BJ (cell line): ENCODE measurements around the gene PTCHD1. TPM values are rescaled to one million over a fixed set of nuclear protein-coding genes. Genes with fewer than 3 reads are reported as not detected.

Experiments
- CTCF ChIA-PET: fragments of 350-600 bp; formaldehyde crosslinking; extraction: SDS; loops from one replicate; lab custom pipeline; 2021; ENCODE audit warnings: antibody characterized with exemption, inconsistent platforms; lab: Yijun Ruan, JAX
- POLR2A ChIA-PET: fragments of 300-600 bp; sonication (Branson Sonifier 250); formaldehyde crosslinking; extraction: SDS; loops from one replicate; lab custom pipeline; 2021; ENCODE audit warnings: antibody characterized with exemption; lab: Charles Lee
- DNase-seq: peaks from one replicate; pipeline ENCODE4 v3.0.0-alpha.2; 2011; ENCODE audit warnings: low read depth
- H3K27me3 ChIP-seq: 2 replicates; pipeline ENCODE4 v1.6.0; 2011; ENCODE audit warnings: low read length; ENCODE audit not compliant: control insufficient read depth, insufficient read depth
- H3K36me3 ChIP-seq: 2 replicates; pipeline ENCODE4 v1.5.1; 2011; ENCODE audit warnings: low read length; ENCODE audit not compliant: control insufficient read depth, insufficient read depth
- H3K4me3 ChIP-seq: 2 replicates; pipeline ENCODE4 v1.5.1; 2011; ENCODE audit warnings: low read depth, mild to moderate bottlenecking, control low read depth, low read length
- polyA plus RNA-seq: library from polyadenylated mRNA; depleted of rRNA; stranded (reverse); fragments of >200 nt; gene quantifications from 2 replicates; pipeline ENCODE4 v1.2.3, GENCODE V29; 2011
- TF ChIP-seq, protein P1 (sequence below): IDR thresholded peaks from 2 replicates; pipeline ENCODE4 v1.5.1; 2011; ENCODE audit warnings: low read depth, mild to moderate bottlenecking, control low read depth, inconsistent platforms, low read length, moderate library complexity; ENCODE audit not compliant: insufficient read depth

Gene PTCHD1
- polyA plus RNA-seq, 1 experiment: not detected

DNA sequence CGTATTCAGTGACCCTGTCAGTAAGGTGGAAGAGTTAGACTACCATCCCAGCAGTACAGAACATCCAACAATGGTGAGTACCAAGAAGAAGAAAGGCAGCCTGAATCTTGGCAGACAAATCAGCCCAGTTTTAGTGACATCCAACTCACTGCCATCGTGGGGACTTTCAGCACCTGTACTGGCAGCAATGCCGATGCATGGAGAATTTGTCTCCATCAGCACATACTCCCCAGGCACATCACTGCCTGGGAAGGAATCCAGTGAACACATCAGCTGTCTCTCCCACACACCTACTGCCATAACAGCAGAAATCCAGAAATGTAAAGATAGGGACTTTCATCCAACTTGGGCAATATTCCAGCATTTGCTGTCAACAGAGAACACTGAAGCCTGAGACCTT, 29.8 kb downstream of the PTCHD1 start:
- POLR2A ChIA-PET: no interaction called here
- TF ChIP-seq, protein P1, sequence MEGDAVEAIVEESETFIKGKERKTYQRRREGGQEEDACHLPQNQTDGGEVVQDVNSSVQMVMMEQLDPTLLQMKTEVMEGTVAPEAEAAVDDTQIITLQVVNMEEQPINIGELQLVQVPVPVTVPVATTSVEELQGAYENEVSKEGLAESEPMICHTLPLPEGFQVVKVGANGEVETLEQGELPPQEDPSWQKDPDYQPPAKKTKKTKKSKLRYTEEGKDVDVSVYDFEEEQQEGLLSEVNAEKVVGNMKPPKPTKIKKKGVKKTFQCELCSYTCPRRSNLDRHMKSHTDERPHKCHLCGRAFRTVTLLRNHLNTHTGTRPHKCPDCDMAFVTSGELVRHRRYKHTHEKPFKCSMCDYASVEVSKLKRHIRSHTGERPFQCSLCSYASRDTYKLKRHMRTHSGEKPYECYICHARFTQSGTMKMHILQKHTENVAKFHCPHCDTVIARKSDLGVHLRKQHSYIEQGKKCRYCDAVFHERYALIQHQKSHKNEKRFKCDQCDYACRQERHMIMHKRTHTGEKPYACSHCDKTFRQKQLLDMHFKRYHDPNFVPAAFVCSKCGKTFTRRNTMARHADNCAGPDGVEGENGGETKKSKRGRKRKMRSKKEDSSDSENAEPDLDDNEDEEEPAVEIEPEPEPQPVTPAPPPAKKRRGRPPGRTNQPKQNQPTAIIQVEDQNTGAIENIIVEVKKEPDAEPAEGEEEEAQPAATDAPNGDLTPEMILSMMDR: no peak
- DNase-seq: no peak
- no peaks in the 10 kb centered on the region for H3K27me3 ChIP-seq
- no peak overlapping the region for H3K4me3 ChIP-seq
- CTCF ChIA-PET: no interaction called here
- H3K36me3 ChIP-seq: no peaks in the 10 kb centered on the region

DNA sequence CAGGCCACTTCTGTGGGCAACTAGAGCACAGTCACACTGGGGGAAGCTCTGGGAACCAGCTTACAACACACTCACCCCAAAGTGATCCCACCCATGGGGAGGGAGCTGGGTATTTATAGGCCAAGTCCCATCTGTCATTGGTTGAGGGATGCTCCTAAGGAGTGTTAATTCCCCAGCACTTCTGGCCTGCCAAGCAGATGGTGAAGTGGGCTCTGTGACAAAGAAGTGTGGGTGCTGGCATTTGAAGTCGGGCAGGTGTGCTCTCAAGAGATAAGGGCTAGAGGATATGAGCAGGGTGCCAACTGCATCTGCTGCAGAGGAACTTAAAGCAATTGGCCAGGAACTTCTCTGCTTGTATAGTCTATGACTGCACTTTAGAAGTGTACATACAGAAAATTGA, 30.9 kb downstream of the PTCHD1 start:
- no peak overlapping the region for H3K4me3 ChIP-seq
- no peaks in the 10 kb centered on the region for H3K36me3 ChIP-seq
- POLR2A ChIA-PET: no interaction called here
- TF ChIP-seq, protein P1: no peak
- CTCF ChIA-PET: no interaction called here
- H3K27me3 ChIP-seq: no peaks in the 10 kb centered on the region
- DNase-seq: no peak

- TF ChIP-seq, protein P1: no peak
- DNase-seq: no peak
- no peaks in the 10 kb centered on the region for H3K27me3 ChIP-seq
- ChIA-PET POLR2A (no interaction called here), CTCF (no interaction called here)
- H3K36me3 ChIP-seq: no peaks in the 10 kb centered on the region
- no peak overlapping the region for H3K4me3 ChIP-seq
These were observed 32.3 kb downstream of the PTCHD1 start for GRCh38 chrX:23366914-23367313.

DNA sequence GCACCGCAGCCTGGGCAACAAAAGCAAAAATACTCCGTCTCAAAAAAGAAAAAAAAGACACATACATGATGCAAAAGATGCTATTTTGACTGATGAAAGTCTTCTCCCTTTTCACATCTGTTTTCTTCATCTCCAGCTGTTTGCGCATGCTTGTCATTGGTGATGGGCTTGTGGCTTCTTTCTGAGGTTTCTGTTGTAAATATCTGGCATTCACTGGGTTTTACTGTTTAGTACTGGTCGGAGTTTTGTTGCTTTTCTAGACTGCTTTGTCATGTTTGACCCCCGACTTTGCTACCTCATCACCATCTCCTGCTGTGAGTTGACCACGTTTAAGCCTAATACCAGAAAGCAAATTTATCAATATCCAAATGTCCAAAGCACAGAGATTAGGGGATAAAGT, 34.4 kb downstream of the PTCHD1 start:
- ChIA-PET CTCF (no interaction called here), POLR2A (no interaction called here)
- Histone ChIP-seq H3K4me3 (no peak overlapping the region), H3K27me3 (no peaks in the 10 kb centered on the region), H3K36me3 (no peaks in the 10 kb centered on the region)
- TF ChIP-seq, protein P1: no peak
- no peak for DNase-seq

DNA sequence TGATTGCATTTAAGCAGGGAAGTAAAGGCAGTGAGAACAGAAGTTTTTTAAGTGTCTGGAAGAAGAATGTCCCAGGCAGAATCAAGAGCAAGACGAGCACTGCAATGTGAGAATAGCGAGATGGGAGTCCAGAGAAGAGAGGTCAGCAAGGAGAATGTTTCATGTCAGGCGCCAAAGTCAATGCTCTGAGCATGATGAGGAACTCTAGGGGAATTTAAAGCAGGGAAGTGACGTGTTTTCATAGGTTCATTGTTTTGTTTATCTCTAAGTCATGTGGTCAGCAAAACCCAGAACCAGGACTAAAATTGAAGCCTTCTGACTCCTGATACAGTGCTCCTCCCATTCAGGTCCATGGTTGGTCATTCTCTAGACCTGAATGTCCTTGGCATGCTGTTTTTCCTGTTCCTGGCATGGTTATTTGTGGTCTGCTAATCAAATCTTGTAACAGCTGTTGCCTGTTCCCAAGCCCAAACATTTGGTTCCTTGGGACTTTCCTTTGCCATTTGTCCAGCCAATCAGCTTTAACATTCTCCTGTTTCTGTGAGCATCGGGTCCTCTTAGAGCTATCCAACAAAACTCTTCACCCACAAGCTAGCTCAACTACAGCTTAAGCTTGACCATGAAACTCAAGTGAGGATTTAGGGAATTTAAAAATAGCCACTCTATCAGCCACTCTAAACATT, 37.7 kb downstream of the PTCHD1 start:
- DNase-seq: no peak

More for the DNA sequence above, 37.7 kb downstream of the PTCHD1 start:
- H3K27me3 ChIP-seq: no peaks in the 10 kb centered on the region
- H3K36me3 ChIP-seq: no peaks in the 10 kb centered on the region
- H3K4me3 ChIP-seq: no peak overlapping the region
- CTCF ChIA-PET: interaction anchor here (0.6 kb wide), 1 partner anchor 511 kb away, joined by 3 read pairs; no protein-coding TSS in a partner anchor
- TF ChIP-seq, protein P1: no peak
- POLR2A ChIA-PET: no interaction called here
